Measurements from ENCODE around the gene BRAF.
"Not testable (repeated sequence)": the region's sequence is repeated elsewhere in the genome, so short reads cannot be mapped to it uniquely, and the experiment has no call there.

Gene BRAF

GRCh38 chr7:140767418-140767817, 157.3 kb downstream of the BRAF start:
- no peak for DNase-seq (ENCODE audit: low spot score)

- DNase-seq (ENCODE audit: low spot score) = not testable (repeated sequence)
These were observed 159.3 kb downstream of the BRAF start for GRCh38 chr7:140765441-140765840.

- not testable (repeated sequence) for DNase-seq (ENCODE audit: low spot score)
These were observed 161.6 kb downstream of the BRAF start for GRCh38 chr7:140763166-140763565.

GRCh38 chr7:140761375-140761774, 163.4 kb downstream of the BRAF start:
- not testable (repeated sequence) for DNase-seq (ENCODE audit: low spot score)

GRCh38 chr7:140754506-140754905, 170.2 kb downstream of the BRAF start:
- no peak for DNase-seq (ENCODE audit: low spot score)

- DNase-seq (ENCODE audit: low spot score) = no peak
These were observed 172.2 kb downstream of the BRAF start for GRCh38 chr7:140752533-140752932.

GRCh38 chr7:140746751-140747150, 178.0 kb downstream of the BRAF start:
- DNase-seq (ENCODE audit: low spot score) = no peak

- no peak for DNase-seq (ENCODE audit: low spot score)
These were observed 179.3 kb downstream of the BRAF start for GRCh38 chr7:140745266-140746058.

- no peak for DNase-seq (ENCODE audit: low spot score)
These were observed 180.7 kb downstream of the BRAF start for GRCh38 chr7:140744005-140744404.

- not testable (repeated sequence) for DNase-seq (ENCODE audit: low spot score)
These were observed 181.5 kb downstream of the BRAF start for GRCh38 chr7:140743255-140743654.

- no peak for DNase-seq (ENCODE audit: low spot score)
These were observed 186.4 kb downstream of the BRAF start for GRCh38 chr7:140738280-140738679.

GRCh38 chr7:140734729-140735128, 190.0 kb downstream of the BRAF start:
- no peak for DNase-seq (ENCODE audit: low spot score)

GRCh38 chr7:140734096-140734495, 190.6 kb downstream of the BRAF start:
- DNase-seq (ENCODE audit: low spot score) = no peak

GRCh38 chr7:140732416-140732815, 192.3 kb downstream of the BRAF start:
- no peak for DNase-seq (ENCODE audit: low spot score)

GRCh38 chr7:140726281-140726680, 198.4 kb downstream of the BRAF start:
- DNase-seq (ENCODE audit: low spot score) = peak; percentile 24

GRCh38 chr7:140724706-140725105, 200.0 kb downstream of the BRAF start:
- no peak for DNase-seq (ENCODE audit: low spot score)

GRCh38 chr7:140723574-140723973, 201.2 kb downstream of the BRAF start:
- no peak for DNase-seq (ENCODE audit: low spot score)

GRCh38 chr7:140723006-140723405, 201.7 kb downstream of the BRAF start:
- DNase-seq (ENCODE audit: low spot score) = no peak

GRCh38 chr7:140722254-140722653, 202.5 kb downstream of the BRAF start:
- DNase-seq (ENCODE audit: low spot score) = no peak

GRCh38 chr7:140719721-140720120, 205.0 kb downstream of the BRAF start:
- DNase-seq (ENCODE audit: low spot score) = no peak

- no peak for DNase-seq (ENCODE audit: low spot score)
These were observed 210.2 kb downstream of the BRAF start for GRCh38 chr7:140714331-140715040.

- DNase-seq (ENCODE audit: low spot score) = not testable (repeated sequence)
These were observed 212.3 kb downstream of the BRAF start for GRCh38 chr7:140712392-140712791.

GRCh38 chr7:140708764-140709163, 216.0 kb downstream of the BRAF start:
- not testable (repeated sequence) for DNase-seq (ENCODE audit: low spot score)
